SK-N-SH treated with all-trans-retinoic acid at 6 μM for 48 hours (cell line): ENCODE results near the gene VN1R5.

Source experiments
- ATAC-seq: fragments of 200-7000 bp; cut with Tn5 transposase; 3 replicates; pipeline ENCODE4 v1.9.1; 2020; ENCODE audit warnings: mild to moderate bottlenecking, moderate library complexity
- ARNTL ChIP-seq: fragments of 450-650 bp; formaldehyde crosslinking; IDR thresholded peaks from 2 replicates; pipeline ENCODE4 v1.5.0; 2020; ENCODE audit warnings: low read depth, mild to moderate bottlenecking, moderate library complexity, borderline replicate concordance
- CSDC2 ChIP-seq: fragments of 250-450 bp; sonication (Bioruptor Pico); IDR thresholded peaks from 2 replicates; pipeline ENCODE4 v1.5.0; 2020; ENCODE audit warnings: mild to moderate bottlenecking, moderate library complexity
- GLIS3 ChIP-seq: fragments of 250-450 bp; sonication (Bioruptor Pico); IDR thresholded peaks from 2 replicates; pipeline ENCODE4 v1.5.0; 2020; ENCODE audit warnings: mild to moderate bottlenecking, moderate library complexity
- ISL1 ChIP-seq: fragments of 250-450 bp; sonication (Bioruptor Pico); IDR thresholded peaks from 2 replicates; pipeline ENCODE4 v2.1.2; 2022; ENCODE audit warnings: mild to moderate bottlenecking, moderate library complexity
- PPARA ChIP-seq: fragments of 250-450 bp; sonication (Bioruptor Pico); IDR thresholded peaks from 2 replicates; pipeline ENCODE4 v1.5.0; 2020; ENCODE audit warnings: mild to moderate bottlenecking, borderline replicate concordance
- RARB ChIP-seq: fragments of 250-450 bp; sonication (Bioruptor Pico); IDR thresholded peaks from 2 replicates; pipeline ENCODE4 v1.8.0; 2021; ENCODE audit warnings: mild to moderate bottlenecking, moderate library complexity
- SNAI2 ChIP-seq: fragments of 250-450 bp; sonication (Bioruptor Pico); IDR thresholded peaks from 2 replicates; pipeline ENCODE4 v1.5.0; 2020; ENCODE audit warnings: mild to moderate bottlenecking, moderate library complexity
- TCF4 ChIP-seq: fragments of 250-450 bp; sonication (Bioruptor Pico); IDR thresholded peaks from 2 replicates; pipeline ENCODE4 v1.8.0; 2021; ENCODE audit warnings: mild to moderate bottlenecking, moderate library complexity, borderline replicate concordance
- TOX ChIP-seq: fragments of 250-450 bp; sonication (Bioruptor Pico); IDR thresholded peaks from 2 replicates; pipeline ENCODE4 v1.8.0; 2021; ENCODE audit warnings: mild to moderate bottlenecking, moderate library complexity, borderline replicate concordance
- TSHZ2 ChIP-seq: fragments of 250-450 bp; sonication (Bioruptor Pico); IDR thresholded peaks from 2 replicates; pipeline ENCODE4 v1.5.0; 2020; ENCODE audit warnings: mild to moderate bottlenecking, moderate library complexity
- ZC3H10 ChIP-seq: fragments of 250-450 bp; sonication (Bioruptor Pico); IDR thresholded peaks from 2 replicates; pipeline ENCODE4 v1.5.1; 2021; ENCODE audit warnings: mild to moderate bottlenecking, moderate library complexity
- ZFP3 ChIP-seq: fragments of 250-450 bp; sonication (Bioruptor Pico); IDR thresholded peaks from 2 replicates; pipeline ENCODE4 v1.5.0; 2020; ENCODE audit warnings: mild to moderate bottlenecking, moderate library complexity
- ZFP30 ChIP-seq: fragments of 450-650 bp; formaldehyde crosslinking; IDR thresholded peaks from 2 replicates; pipeline ENCODE4 v1.5.0; 2022; ENCODE audit warnings: mild to moderate bottlenecking, moderate library complexity
- ZNF565 ChIP-seq: fragments of 450-650 bp; formaldehyde crosslinking; conservative IDR thresholded peaks from 2 replicates; pipeline ENCODE4 v1.5.0; 2020; ENCODE audit warnings: low read depth, mild to moderate bottlenecking, moderate library complexity
- ZNF70 ChIP-seq: fragments of 450-650 bp; formaldehyde crosslinking; IDR thresholded peaks from 2 replicates; pipeline ENCODE4 v1.5.0; 2020; ENCODE audit warnings: mild to moderate bottlenecking, moderate library complexity
- ZNF8 ChIP-seq: fragments of 450-650 bp; formaldehyde crosslinking; IDR thresholded peaks from 2 replicates; pipeline ENCODE4 v1.5.0; 2020; ENCODE audit warnings: mild to moderate bottlenecking, moderate library complexity
- TF ChIP-seq, protein P1 (sequence below): fragments of 250-450 bp; sonication (Bioruptor Pico); IDR thresholded peaks from 2 replicates; pipeline ENCODE4 v1.5.1; 2020; ENCODE audit warnings: low read depth, mild to moderate bottlenecking, moderate library complexity
- TF ChIP-seq, protein P2 (sequence below): fragments of 250-450 bp; sonication (Bioruptor Pico); IDR thresholded peaks from 2 replicates; pipeline ENCODE4 v1.5.1; 2021; ENCODE audit warnings: mild to moderate bottlenecking, moderate library complexity
- TF ChIP-seq, protein P3 (sequence below): fragments of 250-450 bp; sonication (Bioruptor Pico); IDR thresholded peaks from 2 replicates; pipeline ENCODE4 v1.8.0; 2020; ENCODE audit warnings: mild to moderate bottlenecking, moderate library complexity, borderline replicate concordance

Gene VN1R5

DNA sequence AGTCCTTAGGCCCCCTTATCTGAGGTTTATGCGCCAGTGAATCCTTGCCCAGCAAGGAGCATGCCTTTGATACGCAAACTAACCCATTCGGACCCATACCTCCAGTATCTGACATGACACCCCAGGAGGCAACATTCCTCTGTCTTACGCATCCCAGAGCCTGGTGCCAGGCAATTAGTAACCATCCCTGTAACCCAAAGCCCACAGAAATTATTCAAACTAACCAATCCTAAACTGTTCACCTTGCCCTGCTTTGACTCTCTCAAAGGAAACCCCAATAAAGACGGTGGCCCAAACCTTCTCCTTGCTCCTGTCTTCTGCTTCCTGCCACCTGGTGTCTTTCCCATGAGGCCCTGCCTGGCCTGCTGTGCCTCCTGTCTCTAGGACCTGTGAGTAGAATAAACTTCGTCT, 39.4 kb downstream of the VN1R5 start (continued):
- TF ChIP-seq TOX (CRISPR knock-in tag) (no peak), PPARA (no peak), ARNTL (CRISPR knock-in tag) (no peak), ZC3H10 (no peak), ZFP30 (CRISPR knock-in tag) (no peak), ZFP3 (CRISPR knock-in tag) (no peak), ZNF70 (CRISPR knock-in tag) (no peak), ISL1 (CRISPR knock-in tag) (no peak)

DNA sequence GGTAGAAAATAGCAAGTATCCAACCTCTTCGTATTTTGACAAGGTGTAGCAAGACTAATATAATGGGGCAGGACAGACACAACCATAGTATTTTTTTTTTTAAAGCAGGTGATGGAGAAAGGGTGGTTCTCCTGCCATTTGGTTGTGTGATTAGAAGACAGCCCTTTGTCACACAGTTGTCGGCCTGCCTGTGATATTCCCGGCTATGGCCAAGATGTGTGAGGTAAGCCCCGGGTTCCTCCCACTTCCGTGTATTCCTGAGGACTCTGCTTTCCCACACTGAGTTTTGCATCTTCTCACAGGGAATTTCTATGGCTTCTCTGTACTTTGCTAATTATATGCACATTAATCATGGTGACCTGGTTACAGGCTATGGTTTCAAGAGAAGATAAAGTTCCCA, 39.9 kb downstream of the VN1R5 start:
- ATAC-seq: no peak
- TF ChIP-seq, protein P1, sequence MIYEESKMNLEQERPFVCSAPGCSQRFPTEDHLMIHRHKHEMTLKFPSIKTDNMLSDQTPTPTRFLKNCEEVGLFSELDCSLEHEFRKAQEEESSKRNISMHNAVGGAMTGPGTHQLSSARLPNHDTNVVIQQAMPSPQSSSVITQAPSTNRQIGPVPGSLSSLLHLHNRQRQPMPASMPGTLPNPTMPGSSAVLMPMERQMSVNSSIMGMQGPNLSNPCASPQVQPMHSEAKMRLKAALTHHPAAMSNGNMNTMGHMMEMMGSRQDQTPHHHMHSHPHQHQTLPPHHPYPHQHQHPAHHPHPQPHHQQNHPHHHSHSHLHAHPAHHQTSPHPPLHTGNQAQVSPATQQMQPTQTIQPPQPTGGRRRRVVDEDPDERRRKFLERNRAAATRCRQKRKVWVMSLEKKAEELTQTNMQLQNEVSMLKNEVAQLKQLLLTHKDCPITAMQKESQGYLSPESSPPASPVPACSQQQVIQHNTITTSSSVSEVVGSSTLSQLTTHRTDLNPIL (CRISPR knock-in tag): no peak
- TF ChIP-seq ISL1 (CRISPR knock-in tag): no peak
- no peak for TF ChIP-seq SNAI2 (CRISPR knock-in tag)
- TF ChIP-seq, protein P2, sequence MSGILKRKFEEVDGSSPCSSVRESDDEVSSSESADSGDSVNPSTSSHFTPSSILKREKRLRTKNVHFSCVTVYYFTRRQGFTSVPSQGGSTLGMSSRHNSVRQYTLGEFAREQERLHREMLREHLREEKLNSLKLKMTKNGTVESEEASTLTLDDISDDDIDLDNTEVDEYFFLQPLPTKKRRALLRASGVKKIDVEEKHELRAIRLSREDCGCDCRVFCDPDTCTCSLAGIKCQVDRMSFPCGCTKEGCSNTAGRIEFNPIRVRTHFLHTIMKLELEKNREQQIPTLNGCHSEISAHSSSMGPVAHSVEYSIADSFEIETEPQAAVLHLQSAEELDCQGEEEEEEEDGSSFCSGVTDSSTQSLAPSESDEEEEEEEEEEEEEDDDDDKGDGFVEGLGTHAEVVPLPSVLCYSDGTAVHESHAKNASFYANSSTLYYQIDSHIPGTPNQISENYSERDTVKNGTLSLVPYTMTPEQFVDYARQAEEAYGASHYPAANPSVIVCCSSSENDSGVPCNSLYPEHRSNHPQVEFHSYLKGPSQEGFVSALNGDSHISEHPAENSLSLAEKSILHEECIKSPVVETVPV: no peak
- TF ChIP-seq GLIS3 (CRISPR knock-in tag): no peak
- TF ChIP-seq, protein P3, sequence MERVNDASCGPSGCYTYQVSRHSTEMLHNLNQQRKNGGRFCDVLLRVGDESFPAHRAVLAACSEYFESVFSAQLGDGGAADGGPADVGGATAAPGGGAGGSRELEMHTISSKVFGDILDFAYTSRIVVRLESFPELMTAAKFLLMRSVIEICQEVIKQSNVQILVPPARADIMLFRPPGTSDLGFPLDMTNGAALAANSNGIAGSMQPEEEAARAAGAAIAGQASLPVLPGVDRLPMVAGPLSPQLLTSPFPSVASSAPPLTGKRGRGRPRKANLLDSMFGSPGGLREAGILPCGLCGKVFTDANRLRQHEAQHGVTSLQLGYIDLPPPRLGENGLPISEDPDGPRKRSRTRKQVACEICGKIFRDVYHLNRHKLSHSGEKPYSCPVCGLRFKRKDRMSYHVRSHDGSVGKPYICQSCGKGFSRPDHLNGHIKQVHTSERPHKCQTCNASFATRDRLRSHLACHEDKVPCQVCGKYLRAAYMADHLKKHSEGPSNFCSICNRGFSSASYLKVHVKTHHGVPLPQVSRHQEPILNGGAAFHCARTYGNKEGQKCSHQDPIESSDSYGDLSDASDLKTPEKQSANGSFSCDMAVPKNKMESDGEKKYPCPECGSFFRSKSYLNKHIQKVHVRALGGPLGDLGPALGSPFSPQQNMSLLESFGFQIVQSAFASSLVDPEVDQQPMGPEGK (CRISPR knock-in tag): no peak
- no peak for TF ChIP-seq ZNF70 (CRISPR knock-in tag)

DNA sequence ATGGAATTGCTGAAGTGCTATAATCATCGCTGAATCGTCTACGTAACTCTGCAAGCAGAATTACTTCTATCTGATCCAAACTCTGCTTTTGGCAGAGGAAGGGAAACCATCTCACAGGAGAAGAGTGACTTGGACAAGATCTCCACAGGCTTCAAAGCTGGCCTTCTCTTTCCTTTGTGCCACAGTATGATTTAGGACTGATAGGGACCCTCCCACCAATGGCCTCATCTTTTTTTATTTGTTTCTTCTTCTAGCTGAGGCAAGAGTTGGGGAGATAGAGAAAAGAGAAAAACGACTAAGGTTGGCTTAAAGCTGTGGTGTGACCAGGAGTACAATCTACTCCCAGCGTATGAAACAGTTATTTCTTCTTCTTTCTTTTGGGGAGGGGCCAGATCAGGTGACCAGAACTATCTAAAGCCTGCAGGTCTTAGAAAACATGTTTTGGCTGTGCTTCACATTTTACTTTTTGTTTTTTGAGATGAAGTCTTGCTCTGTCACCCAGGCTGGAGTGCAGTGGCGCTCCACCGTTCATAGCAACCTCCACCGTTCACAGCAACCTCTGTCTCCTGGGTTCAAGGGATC, 40.8 kb downstream of the VN1R5 start:
- TF ChIP-seq ZNF565 (CRISPR knock-in tag): no peak
- TF ChIP-seq, protein P2: no peak
- TF ChIP-seq ZNF8 (CRISPR knock-in tag): no peak
- TF ChIP-seq CSDC2: no peak
- no peak for TF ChIP-seq GLIS3 (CRISPR knock-in tag)
- no peak for TF ChIP-seq TCF4 (CRISPR knock-in tag)
- TF ChIP-seq TSHZ2 (CRISPR knock-in tag): no peak
- no peak for TF ChIP-seq ZNF70 (CRISPR knock-in tag)
- TF ChIP-seq PPARA: no peak
- TF ChIP-seq RARB (CRISPR knock-in tag): no peak
- TF ChIP-seq SNAI2 (CRISPR knock-in tag): no peak
- ATAC-seq: no peak
